Kidney (tissue), 14 donors: ENCODE results near the gene RASL11A. TPM values are rescaled to one million over a fixed set of nuclear protein-coding genes. Genes with fewer than 3 reads are reported as not detected.

ENCODE experiments used
- DNase-seq, 5 donors: peaks; one replicate each; pipeline ENCODE4 v3.0.0-alpha.2; 2013 to 2020
- FAIRE-seq: peaks from 2 replicates; lab custom pipeline; 2012; peaks lifted over from hg19 to GRCh38; lab: Jason Lieb, UNC
- H3K27ac ChIP-seq, 2 donors: one replicate each; pipeline ENCODE4 v1.7.0; 2013; ENCODE audit warnings: low read depth in 2 of 2, low read length in 2 of 2, inconsistent platforms in 1 of 2
- H3K27me3 ChIP-seq: one replicate; pipeline ENCODE4 v1.7.1; 2013; ENCODE audit warnings: low read length, inconsistent platforms; ENCODE audit not compliant: control insufficient read depth, insufficient read depth
- H3K36me3 ChIP-seq, 3 donors: one replicate each; pipeline versions ENCODE4 v1.7.0 to v1.7.1; 2013; ENCODE audit warnings: low read length in 3 of 3, control low read depth in 1 of 3, inconsistent platforms in 1 of 3; ENCODE audit not compliant: insufficient read depth in 3 of 3, control insufficient read depth in 2 of 3
- H3K4me1 ChIP-seq, 3 donors: one replicate each; pipeline versions ENCODE4 v1.7.0 to v1.7.1; 2013; ENCODE audit warnings: low read length in 3 of 3, inconsistent platforms in 1 of 3, low read depth in 1 of 3; ENCODE audit not compliant: control insufficient read depth in 2 of 3, insufficient read depth in 2 of 3
- H3K4me3 ChIP-seq, 3 donors: one replicate each; pipeline versions ENCODE4 v1.7.0 to v1.8.1; 2013; ENCODE audit warnings: low read length in 3 of 3, control low read depth in 1 of 3, inconsistent platforms in 1 of 3
- H3K9ac ChIP-seq, 3 donors: one replicate each; pipeline versions ENCODE4 v1.7.0 to v1.7.1; 2013; ENCODE audit warnings: low read length in 3 of 3, control low read depth in 1 of 3, inconsistent platforms in 1 of 3
- H3K9me3 ChIP-seq, 3 donors: one replicate each; pipeline versions ENCODE4 v1.7.0 to v1.7.1; 2013; ENCODE audit warnings: low read length in 3 of 3, control low read depth in 1 of 3, inconsistent platforms in 1 of 3; ENCODE audit not compliant: control insufficient read depth in 2 of 3, insufficient read depth in 1 of 3
- intact Hi-C: fragments of 100-400 bp; cut with DNase I; formaldehyde crosslinking; loops from one replicate; pipeline ENCODE4 v1.11.1; 2022
- polyA plus RNA-seq: library from polyadenylated mRNA; stranded (reverse); fragments of 350-450 nt; fragmentation: Illumina TruSeq; extraction: RNeasy Lipid Tissue Mini Kit (QIAGEN cat#74804); gene quantifications from one replicate; pipeline ENCODE4 v1.2.3, GENCODE V29; 2014; ENCODE audit warnings: low read depth, low replicate concordance; ENCODE audit not compliant: insufficient read depth
- total RNA-seq: library from RNA; stranded (reverse); fragmentation: NEBNext Ultra II Directional; extraction: Animal tissue kit (Norgen Biotek cat#: 25700); gene quantifications from one replicate; pipeline ENCODE4 v1.2.1, GENCODE V29; 2021
- TF ChIP-seq, protein P1 (sequence below): IDR thresholded peaks from 3 replicates; pipeline ENCODE4 v1.5.1; 2012; ENCODE audit warnings: mild to moderate bottlenecking, moderate library complexity, borderline replicate concordance; ENCODE audit not compliant: insufficient read depth; ENCODE audit errors: extremely low read depth
- donor health status: control.
- donor health status: control.
- donor health status: control.
- donor health status: control.
- donor health status: control.
- donor health status: DM: yes; HTN: yes; CAD: no.
- donor health status: Normal renal cell carcinoma (clear cell type).

Gene RASL11A
- total and polyA plus RNA-seq, 2 donors from 2014 or later: 42.4 to 66.6 TPM

GRCh38 chr13:27309401-27309958 is 38.9 kb downstream of the RASL11A start:
- H3K27ac ChIP-seq: no peak overlapping the region
- intact Hi-C loops: no loop called here
- TF ChIP-seq, protein P1, sequence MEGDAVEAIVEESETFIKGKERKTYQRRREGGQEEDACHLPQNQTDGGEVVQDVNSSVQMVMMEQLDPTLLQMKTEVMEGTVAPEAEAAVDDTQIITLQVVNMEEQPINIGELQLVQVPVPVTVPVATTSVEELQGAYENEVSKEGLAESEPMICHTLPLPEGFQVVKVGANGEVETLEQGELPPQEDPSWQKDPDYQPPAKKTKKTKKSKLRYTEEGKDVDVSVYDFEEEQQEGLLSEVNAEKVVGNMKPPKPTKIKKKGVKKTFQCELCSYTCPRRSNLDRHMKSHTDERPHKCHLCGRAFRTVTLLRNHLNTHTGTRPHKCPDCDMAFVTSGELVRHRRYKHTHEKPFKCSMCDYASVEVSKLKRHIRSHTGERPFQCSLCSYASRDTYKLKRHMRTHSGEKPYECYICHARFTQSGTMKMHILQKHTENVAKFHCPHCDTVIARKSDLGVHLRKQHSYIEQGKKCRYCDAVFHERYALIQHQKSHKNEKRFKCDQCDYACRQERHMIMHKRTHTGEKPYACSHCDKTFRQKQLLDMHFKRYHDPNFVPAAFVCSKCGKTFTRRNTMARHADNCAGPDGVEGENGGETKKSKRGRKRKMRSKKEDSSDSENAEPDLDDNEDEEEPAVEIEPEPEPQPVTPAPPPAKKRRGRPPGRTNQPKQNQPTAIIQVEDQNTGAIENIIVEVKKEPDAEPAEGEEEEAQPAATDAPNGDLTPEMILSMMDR: no peak
- DNase-seq (no peak), FAIRE-seq (no peak)
- no peaks in the 10 kb centered on the region for H3K4me1 ChIP-seq
- H3K9me3 ChIP-seq: no peaks in the 10 kb centered on the region
- H3K36me3 ChIP-seq: no peaks in the 10 kb centered on the region
- no peak overlapping the region for H3K4me3 ChIP-seq
- H3K27me3 ChIP-seq: no peaks in the 10 kb centered on the region
- H3K9ac ChIP-seq: no peak overlapping the region

DNA sequence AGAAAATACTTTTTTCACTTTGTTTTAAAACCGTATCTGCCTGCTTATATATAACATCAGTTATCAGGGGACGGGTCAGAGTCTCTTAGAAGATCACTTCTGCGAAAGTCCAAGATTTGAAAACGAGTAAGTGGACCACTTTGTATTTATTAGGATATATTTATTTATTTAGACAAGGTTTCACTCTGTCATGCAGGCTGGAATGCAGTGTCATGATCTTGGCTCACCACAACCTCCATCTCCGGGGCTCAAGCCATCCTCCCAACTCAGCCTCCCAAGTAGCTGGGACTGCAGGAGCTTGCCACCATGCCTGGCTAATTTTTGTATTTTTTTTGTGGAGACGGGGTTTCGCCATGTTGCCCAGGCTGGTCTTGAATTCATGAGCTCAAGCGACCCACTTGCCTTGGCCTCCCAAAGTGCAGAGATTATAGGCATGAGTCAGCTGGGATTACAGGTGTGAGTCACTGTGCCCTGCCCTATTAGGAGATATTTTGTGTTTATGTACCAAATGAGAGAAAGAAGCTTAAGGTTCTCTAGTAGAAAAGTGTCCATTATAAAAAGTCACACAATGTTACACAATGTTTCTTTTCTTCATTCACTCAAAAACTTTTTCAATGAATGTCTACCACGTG is 39.5 kb downstream of the RASL11A start:
- TF ChIP-seq, protein P1: no peak
- FAIRE-seq: no peak
- no peak for DNase-seq

DNA sequence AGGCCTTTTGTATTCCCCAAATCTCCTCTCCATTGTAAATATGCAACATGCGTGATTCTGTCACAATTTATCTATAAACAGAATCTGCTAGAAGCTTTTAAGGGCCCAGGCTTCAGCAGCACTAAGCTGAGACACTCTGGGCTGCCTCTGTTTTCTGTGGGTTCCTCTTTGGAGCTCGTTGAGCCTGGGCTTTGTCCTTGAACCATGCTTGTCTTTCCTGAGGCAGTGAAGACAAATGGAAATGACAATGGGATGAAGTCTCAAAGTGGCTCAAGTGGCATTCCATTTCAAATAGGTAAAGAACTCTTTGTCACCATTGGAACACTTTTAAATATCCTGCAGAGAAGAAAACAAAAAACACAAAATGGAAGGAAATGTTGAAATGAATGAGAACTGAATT is 40.3 kb downstream of the RASL11A start:
- TF ChIP-seq, protein P1: no peak
- intact Hi-C loops: no loop called here
- no peaks in the 10 kb centered on the region for H3K27me3 ChIP-seq
- H3K9ac ChIP-seq: no peak overlapping the region
- FAIRE-seq (no peak), DNase-seq (no peak)
- H3K36me3 ChIP-seq: no peaks in the 10 kb centered on the region
- no peak overlapping the region for H3K27ac ChIP-seq
- H3K9me3 ChIP-seq: no peaks in the 10 kb centered on the region
- no peak overlapping the region for H3K4me3 ChIP-seq
- no peaks in the 10 kb centered on the region for H3K4me1 ChIP-seq

More for the DNA sequence above, 39.5 kb downstream of the RASL11A start:
- no peak overlapping the region for H3K27ac ChIP-seq
- no peak overlapping the region for H3K9ac ChIP-seq
- no peaks in the 10 kb centered on the region for H3K4me1 ChIP-seq
- no peaks in the 10 kb centered on the region for H3K36me3 ChIP-seq
- no peak overlapping the region for H3K4me3 ChIP-seq
- H3K27me3 ChIP-seq: no peaks in the 10 kb centered on the region
- no peaks in the 10 kb centered on the region for H3K9me3 ChIP-seq
- intact Hi-C loops: no loop called here
